HCT116 (cell line): ENCODE measurements around the gene MFN1.

Experiments
- CTCF ChIP-seq, 3 experiments: fragments of 200-600 bp in 1 of 3; sonication (generic) in 1 of 3; IDR thresholded peaks in 2 of 3; conservative IDR thresholded peaks in 1 of 3; 2 replicates each; pipeline ENCODE4 v1.5.1; 2012 to 2017; ENCODE audit warnings: low read depth in 2 of 3, low read length in 2 of 3, antibody characterized with exemption in 1 of 3, borderline replicate concordance in 1 of 3, control low read depth in 1 of 3, mild to moderate bottlenecking in 1 of 3, mixed read lengths in 1 of 3, mixed run types in 1 of 3, moderate library complexity in 1 of 3; ENCODE audit not compliant: insufficient read depth in 1 of 3
- EGR1 ChIP-seq: IDR thresholded peaks from 2 replicates; pipeline ENCODE4 v1.6.1; 2012; ENCODE audit warnings: low read depth
- ELF1 ChIP-seq: IDR thresholded peaks from 2 replicates; pipeline ENCODE4 v1.6.1; 2012; ENCODE audit warnings: low read depth, borderline replicate concordance
- EZH2 ChIP-seq: fragments of 200-600 bp; sonication (generic); IDR thresholded peaks from 2 replicates; pipeline ENCODE4 v1.6.1; 2017; ENCODE audit warnings: antibody characterized with exemption, mixed run types
- MAX ChIP-seq: IDR thresholded peaks from 2 replicates; pipeline ENCODE4 v1.6.1; 2012
- POLR2A ChIP-seq: IDR thresholded peaks from 2 replicates; pipeline ENCODE4 v1.7.0; 2011; ENCODE audit warnings: borderline replicate concordance; ENCODE audit not compliant: insufficient read depth, insufficient read length; ENCODE audit errors: extremely low read depth
- POLR2AphosphoS5 ChIP-seq: IDR thresholded peaks from 2 replicates; pipeline ENCODE4 v1.6.1; 2011; ENCODE audit warnings: mild to moderate bottlenecking, low read depth, low read length, moderate library complexity
- RAD21 ChIP-seq: IDR thresholded peaks from 2 replicates; pipeline ENCODE4 v1.6.1; 2012; ENCODE audit warnings: low read depth, mild to moderate bottlenecking
- REST ChIP-seq: IDR thresholded peaks from 2 replicates; pipeline ENCODE4 v1.6.1; 2012; ENCODE audit warnings: low read depth
- TCF7L2 ChIP-seq: IDR thresholded peaks from 2 replicates; pipeline ENCODE4 v1.7.0; 2011; ENCODE audit warnings: borderline replicate concordance, inconsistent platforms; ENCODE audit not compliant: insufficient read depth, insufficient read length; ENCODE audit errors: extremely low read depth
- YY1 ChIP-seq: IDR thresholded peaks from 2 replicates; pipeline ENCODE4 v1.6.1; 2011; ENCODE audit warnings: low read length, low read depth, moderate library complexity, mild to moderate bottlenecking; ENCODE audit not compliant: insufficient replicate concordance; ENCODE audit errors: extremely low read depth
- ZBTB33 ChIP-seq: IDR thresholded peaks from 2 replicates; pipeline ENCODE4 v1.6.1; 2011; ENCODE audit warnings: mild to moderate bottlenecking, low read length, moderate library complexity; ENCODE audit not compliant: insufficient replicate concordance; ENCODE audit errors: extremely low read depth

GRCh38 chr3:179436517-179436916 is 89.0 kb downstream of the MFN1 start:
- TF ChIP-seq EGR1 (no peak), CTCF (IDR thresholded peaks at IDR 0.05 in 2 of 3, conservative IDR thresholded peaks at IDR 0.05 in 1 of 3; ENCODE audit: borderline replicate concordance in 1 of 3, insufficient read depth in 1 of 3, low read depth in 2 of 3, low read length in 2 of 3) (no peak), MAX (no peak), POLR2A (no peak), POLR2AphosphoS5 (no peak), ELF1 (no peak), YY1 (no peak), TCF7L2 (no peak), REST (no peak), ZBTB33 (no peak), RAD21 (no peak), EZH2 (no peak)
